Measurements from ENCODE around the gene DEPP1. TPM values are rescaled to one million over a fixed set of nuclear protein-coding genes. Genes with fewer than 3 reads are reported as not detected.

DEPP1 gene
- total RNA-seq, 1 experiment from 2014 or later, result 3.5 TPM

- H3K27me3 ChIP-seq, result no peaks in the 10 kb centered on the region
- no peaks in the 10 kb centered on the region for H3K9me3 ChIP-seq
- H3K36me3 ChIP-seq, result no peaks in the 10 kb centered on the region
- DNase-seq, result no peak
- H3K4me3 ChIP-seq, result no peak overlapping the region
Measured at GRCh38 chr10:44954042-44954441, 24.6 kb downstream of the DEPP1 start.

- Histone ChIP-seq H3K27me3 (no peaks in the 10 kb centered on the region), H3K9me3 (no peaks in the 10 kb centered on the region), H3K4me3 (no peak overlapping the region), H3K36me3 (no peaks in the 10 kb centered on the region)
- DNase-seq, result no peak
Measured at GRCh38 chr10:44952779-44953231, 25.8 kb downstream of the DEPP1 start.

GRCh38 chr10:44951576-44952226 is 26.9 kb downstream of the DEPP1 start:
- no peaks in the 10 kb centered on the region for H3K9me3 ChIP-seq
- no peaks in the 10 kb centered on the region for H3K27me3 ChIP-seq

GRCh38 chr10:44950326-44951225 is 28.0 kb downstream of the DEPP1 start:
- H3K4me3 ChIP-seq, result no peak overlapping the region
- DNase-seq, result no peak
- H3K36me3 ChIP-seq, result no peaks in the 10 kb centered on the region
- no peaks in the 10 kb centered on the region for H3K27me3 ChIP-seq
- H3K9me3 ChIP-seq, result no peaks in the 10 kb centered on the region

More at GRCh38 chr10:44951576-44952226, 26.9 kb downstream of the DEPP1 start:
- no peak for DNase-seq
- no peaks in the 10 kb centered on the region for H3K36me3 ChIP-seq
- H3K4me3 ChIP-seq, result no peak overlapping the region

- Histone ChIP-seq H3K4me3 (no peak overlapping the region), H3K9me3 (peaks cover 4% of the 10 kb centered on the region), H3K27me3 (no peaks in the 10 kb centered on the region), H3K36me3 (no peaks in the 10 kb centered on the region)
- DNase-seq, result no peak
Measured at GRCh38 chr10:44949915-44950314, 28.7 kb downstream of the DEPP1 start.

- H3K27me3 ChIP-seq, result no peaks in the 10 kb centered on the region
Measured at GRCh38 chr10:44949127-44949802, 29.3 kb downstream of the DEPP1 start.

GRCh38 chr10:44948642-44949041 is 30.0 kb downstream of the DEPP1 start:
- H3K36me3 ChIP-seq, result no peaks in the 10 kb centered on the region
- no peak for DNase-seq
- H3K4me3 ChIP-seq, result no peak overlapping the region
- no peaks in the 10 kb centered on the region for H3K27me3 ChIP-seq
- peaks cover 15% of the 10 kb centered on the region for H3K9me3 ChIP-seq

More at GRCh38 chr10:44949127-44949802, 29.3 kb downstream of the DEPP1 start:
- no peaks in the 10 kb centered on the region for H3K36me3 ChIP-seq
- DNase-seq, result no peak
- no peak overlapping the region for H3K4me3 ChIP-seq
- peaks cover 11% of the 10 kb centered on the region for H3K9me3 ChIP-seq

GRCh38 chr10:44947371-44948152 is 31.0 kb downstream of the DEPP1 start:
- H3K36me3 ChIP-seq, result no peaks in the 10 kb centered on the region
- no peak for DNase-seq

GRCh38 chr10:44946205-44946604 is 32.4 kb downstream of the DEPP1 start:
- H3K9me3 ChIP-seq, result peaks cover 15% of the 10 kb centered on the region
- DNase-seq, result no peak
- H3K27me3 ChIP-seq, result no peaks in the 10 kb centered on the region
- H3K4me3 ChIP-seq, result no peak overlapping the region
- no peaks in the 10 kb centered on the region for H3K36me3 ChIP-seq

More at GRCh38 chr10:44947371-44948152, 31.0 kb downstream of the DEPP1 start:
- Histone ChIP-seq H3K27me3 (no peaks in the 10 kb centered on the region), H3K4me3 (no peak overlapping the region), H3K9me3 (peaks cover 15% of the 10 kb centered on the region)

- H3K27me3 ChIP-seq, result no peaks in the 10 kb centered on the region
- no peak overlapping the region for H3K4me3 ChIP-seq
- no peak for DNase-seq
- H3K36me3 ChIP-seq, result no peaks in the 10 kb centered on the region
- H3K9me3 ChIP-seq, result peaks cover 15% of the 10 kb centered on the region
Measured at GRCh38 chr10:44944354-44944753, 34.3 kb downstream of the DEPP1 start.

- DNase-seq, result no peak
- Histone ChIP-seq H3K4me3 (no peak overlapping the region), H3K9me3 (peaks cover 9% of the 10 kb centered on the region), H3K36me3 (no peaks in the 10 kb centered on the region), H3K27me3 (no peaks in the 10 kb centered on the region)
Measured at GRCh38 chr10:44939691-44940401, 38.8 kb downstream of the DEPP1 start.

- H3K9me3 ChIP-seq, result peaks cover under 1% of the 10 kb centered on the region; the same call in 1 of the 2 replicates
- H3K4me3 ChIP-seq, result no peak overlapping the region
- no peak for DNase-seq
- no peaks in the 10 kb centered on the region for H3K27me3 ChIP-seq
- H3K36me3 ChIP-seq, result no peaks in the 10 kb centered on the region
Measured at GRCh38 chr10:44938956-44939355, 39.7 kb downstream of the DEPP1 start.

GRCh38 chr10:44937196-44938005 is 41.2 kb downstream of the DEPP1 start:
- Histone ChIP-seq H3K4me3 (no peak overlapping the region), H3K27me3 (no peaks in the 10 kb centered on the region), H3K36me3 (no peaks in the 10 kb centered on the region), H3K9me3 (no peaks in the 10 kb centered on the region)
- DNase-seq, result no peak

GRCh38 chr10:44936314-44936975 is 42.2 kb downstream of the DEPP1 start:
- Histone ChIP-seq H3K4me3 (no peak overlapping the region), H3K9me3 (no peaks in the 10 kb centered on the region), H3K36me3 (no peaks in the 10 kb centered on the region), H3K27me3 (no peaks in the 10 kb centered on the region)
- no peak for DNase-seq

- no peaks in the 10 kb centered on the region for H3K27me3 ChIP-seq
- no peaks in the 10 kb centered on the region for H3K36me3 ChIP-seq
- no peaks in the 10 kb centered on the region for H3K9me3 ChIP-seq
- no peak for DNase-seq
- H3K4me3 ChIP-seq, result no peak overlapping the region
Measured at GRCh38 chr10:44935966-44936295, 42.7 kb downstream of the DEPP1 start.
